Body of pancreas (tissue), 4 donors: ENCODE data around the gene PTPN7.

Experiments used
- CTCF ChIP-seq, 7 experiments: fragments of 450-650 bp in 4 of 7; fragments of 200-600 bp in 3 of 7; sonication (generic) in 3 of 7; IDR thresholded peaks; one replicate each; pipeline ENCODE4 v1.5.1; 2016 to 2019; ENCODE audit warnings: antibody characterized with exemption in 7 of 7
- POLR2A ChIP-seq, 3 donors: fragments of 450-650 bp; IDR thresholded peaks; one replicate each; pipeline ENCODE4 v1.6.1; 2016; ENCODE audit warnings: antibody characterized with exemption in 3 of 3, mild to moderate bottlenecking in 2 of 3

- TF ChIP-seq POLR2A (IDR thresholded peaks at IDR 0.05) (no peak), CTCF (IDR thresholded peaks at IDR 0.05) (no peak)
These were observed 5.0 kb upstream of the PTPN7 start for GRCh38 chr1:202165267-202165941.
